ENCODE results near the gene INO80C. TPM values are rescaled to one million over a fixed set of nuclear protein-coding genes. Genes with fewer than 3 reads are reported as not detected.

INO80C gene
- total and polyA plus RNA-seq, 5 experiments from 2014 or later, result 18.7 to 29.4 (median 21.1) TPM

DNA sequence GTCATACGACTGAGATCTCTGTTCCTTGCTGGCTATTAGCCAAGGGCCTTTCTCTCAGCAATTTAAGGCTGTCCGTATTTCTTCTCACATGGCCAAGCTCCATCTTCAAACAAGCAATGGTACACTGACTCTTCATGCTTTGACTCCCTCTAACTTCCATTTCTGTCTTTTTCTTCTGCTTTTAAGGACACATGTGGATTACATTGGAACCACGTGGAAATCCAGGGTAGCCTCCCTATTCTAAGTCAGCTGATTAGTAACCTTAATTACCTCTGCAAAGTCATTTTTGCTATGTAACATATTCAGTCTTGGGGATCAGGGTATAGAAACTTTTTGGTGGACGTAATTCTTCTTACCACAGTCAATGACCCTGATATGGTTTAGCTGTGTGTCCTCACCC is 79.2 kb downstream of the INO80C start:
- no peak overlapping the region for H3K27ac Mint-ChIP-seq
- ATAC-seq, result no peak

More for the DNA sequence above, 79.2 kb downstream of the INO80C start:
- Mint-ChIP-seq H3K4me1 (peaks cover 3 to 16% (median 10%) of the 10 kb centered on the region in 4 donors), H3K4me3 (no peak overlapping the region), H3K36me3 (peaks cover 0 to 15% (median 3%) of the 10 kb centered on the region in 3 donors), H3K27me3 (peaks cover 0 to 6% (median 0%) of the 10 kb centered on the region in 5 donors), H3K9me3 (peaks cover 0 to 20% (median 10%) of the 10 kb centered on the region in 9 donors)
- DNase-seq, result no peak
- POLR2A ChIA-PET, result no interaction called here

Other genes starting within 250 kb of the INO80C start
- gene ZSCAN30, start 207.7 kb downstream of the INO80C start, total RNA-seq, result 10 to 100 TPM; 24.8 to 28.4 TPM
- gene ZSCAN30, start 207.7 kb downstream of the INO80C start, polyA plus RNA-seq, result 1 to 10 TPM; 4.3 to 7.5 (median 5.2) TPM
- gene ZNF24, start 153.5 kb downstream of the INO80C start, total RNA-seq, result 100 to 1,000 TPM; 103 to 109 TPM
- gene ZNF24, start 153.5 kb downstream of the INO80C start, polyA plus RNA-seq, result 10 to 100 TPM; 78.0 to 92.9 (median 90.2) TPM
- gene ZNF396, start 120.6 kb downstream of the INO80C start, total RNA-seq, result 1 to 10 TPM; 5.3 to 7.3 TPM
- gene ZNF396, start 120.6 kb downstream of the INO80C start, polyA plus RNA-seq, result 1 to 10 TPM in 2 of 3 donors, under 1 TPM in 1; 0.21 to 1.9 (median 1.7) TPM
- 10 to 100 TPM; 39.5 to 42.4 TPM for gene GALNT1, start 83.8 kb upstream of the INO80C start, total RNA-seq
- gene GALNT1, start 83.8 kb upstream of the INO80C start, polyA plus RNA-seq, result 10 to 100 TPM; 18.7 to 67.3 (median 43.3) TPM

All from naive thymus-derived CD8-positive, alpha-beta T cell (primary cell).